Measurements from ENCODE around the gene ABLIM2. TPM values are rescaled to one million over a fixed set of nuclear protein-coding genes. Genes with fewer than 3 reads are reported as not detected.

Gene ABLIM2
- total RNA-seq, 3 donors from 2014 or later (not counting 1 experiment from before 2014, with no cell fraction given), result 0.71 to 2.8 (median 1.3) TPM

DNA sequence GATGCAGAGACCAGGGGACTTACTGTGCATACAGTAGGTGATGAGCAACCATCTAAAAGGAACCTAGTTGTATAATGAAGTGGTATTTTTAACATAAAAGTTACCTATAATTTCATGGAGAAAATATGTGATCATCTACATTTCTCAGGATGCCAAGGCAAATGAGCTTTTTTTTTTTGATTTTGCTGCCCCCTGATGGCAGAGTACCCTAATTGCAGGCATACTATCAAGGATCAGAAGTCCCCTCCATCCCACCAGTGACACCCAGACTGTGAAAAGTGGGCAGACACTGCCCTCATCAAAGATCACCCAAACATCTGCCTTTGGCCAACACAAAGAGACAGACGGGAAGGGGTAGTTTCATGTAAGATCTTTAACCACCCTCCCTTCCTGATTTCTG is 9.6 kb upstream of the ABLIM2 start:
- H3K4me1 Mint-ChIP-seq, result no peaks in the 10 kb centered on the region
- H3K9me3 ChIP-seq (ENCODE audit: control insufficient read depth, insufficient read depth, low read length), result peaks cover 8% of the 10 kb centered on the region
- H3K4me3 ChIP-seq (ENCODE audit: low read length), result no peak overlapping the region
- intact Hi-C loops (cut with micrococcal nuclease), result no loop called here
- peaks cover 0 to 8% of the 10 kb centered on the region in 2 donors for H3K27me3 Mint-ChIP-seq (ENCODE audit: low read depth in 2 of 2)
- WGBS (ENCODE audit: insufficient coverage), result no CpG with 5 or more reads among the region's 1 CpG
- TF ChIP-seq, protein P1, sequence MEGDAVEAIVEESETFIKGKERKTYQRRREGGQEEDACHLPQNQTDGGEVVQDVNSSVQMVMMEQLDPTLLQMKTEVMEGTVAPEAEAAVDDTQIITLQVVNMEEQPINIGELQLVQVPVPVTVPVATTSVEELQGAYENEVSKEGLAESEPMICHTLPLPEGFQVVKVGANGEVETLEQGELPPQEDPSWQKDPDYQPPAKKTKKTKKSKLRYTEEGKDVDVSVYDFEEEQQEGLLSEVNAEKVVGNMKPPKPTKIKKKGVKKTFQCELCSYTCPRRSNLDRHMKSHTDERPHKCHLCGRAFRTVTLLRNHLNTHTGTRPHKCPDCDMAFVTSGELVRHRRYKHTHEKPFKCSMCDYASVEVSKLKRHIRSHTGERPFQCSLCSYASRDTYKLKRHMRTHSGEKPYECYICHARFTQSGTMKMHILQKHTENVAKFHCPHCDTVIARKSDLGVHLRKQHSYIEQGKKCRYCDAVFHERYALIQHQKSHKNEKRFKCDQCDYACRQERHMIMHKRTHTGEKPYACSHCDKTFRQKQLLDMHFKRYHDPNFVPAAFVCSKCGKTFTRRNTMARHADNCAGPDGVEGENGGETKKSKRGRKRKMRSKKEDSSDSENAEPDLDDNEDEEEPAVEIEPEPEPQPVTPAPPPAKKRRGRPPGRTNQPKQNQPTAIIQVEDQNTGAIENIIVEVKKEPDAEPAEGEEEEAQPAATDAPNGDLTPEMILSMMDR (IDR thresholded peaks at IDR 0.05), result peak; percentile 37
- H3K36me3 Mint-ChIP-seq, result no peaks in the 10 kb centered on the region
- H3K27ac Mint-ChIP-seq, result no peak overlapping the region
- ATAC-seq (no peak), DNase-seq (no peak)
- no peaks in the 10 kb centered on the region for H3K36me3 ChIP-seq (ENCODE audit: control insufficient read depth, insufficient read depth, low read length)
- no peaks in the 10 kb centered on the region for H3K27me3 ChIP-seq (ENCODE audit: control insufficient read depth, insufficient read depth, low read length)
- H3K9me3 Mint-ChIP-seq, result peaks cover 0 to 3% of the 10 kb centered on the region in 2 donors
- H3K4me3 Mint-ChIP-seq, result no peak overlapping the region
- H3K4me1 ChIP-seq (ENCODE audit: control insufficient read depth, insufficient read depth, low read length), result peaks cover 8% of the 10 kb centered on the region
- no peak overlapping the region for H3K27ac ChIP-seq (ENCODE audit: low read length)

DNA sequence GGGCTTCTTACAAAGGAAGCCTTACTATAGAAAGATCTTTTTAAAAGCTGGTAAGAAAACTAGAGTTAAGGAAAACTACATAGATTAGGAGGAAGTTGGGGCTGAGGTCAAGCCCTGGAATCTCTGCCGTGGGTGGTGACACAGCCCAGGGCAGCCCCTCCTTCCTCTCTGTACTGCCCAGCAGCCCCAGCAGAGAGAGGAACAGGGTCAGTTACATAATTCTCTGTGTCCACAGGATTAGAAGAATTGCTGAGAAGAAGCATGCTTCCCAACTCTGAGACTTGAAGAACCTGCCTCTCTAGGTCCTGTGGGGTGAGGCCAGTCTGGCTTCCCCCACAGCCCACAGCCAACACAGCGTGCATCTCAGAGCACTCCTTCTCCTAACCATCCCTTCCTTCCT is 9.2 kb upstream of the ABLIM2 start:
- Mint-ChIP-seq H3K27me3 (ENCODE audit: low read depth in 2 of 2) (peaks cover 0 to 8% of the 10 kb centered on the region in 2 donors), H3K4me1 (no peaks in the 10 kb centered on the region), H3K9me3 (peaks cover 0 to 3% of the 10 kb centered on the region in 2 donors), H3K36me3 (no peaks in the 10 kb centered on the region), H3K27ac (no peak overlapping the region), H3K4me3 (no peak overlapping the region)
- ATAC-seq (peak in 1 of 3 donors; percentile 18), DNase-seq (no peak)
- H3K4me3 ChIP-seq (ENCODE audit: low read length), result no peak overlapping the region
- no peaks in the 10 kb centered on the region for H3K27me3 ChIP-seq (ENCODE audit: control insufficient read depth, insufficient read depth, low read length)
- peaks cover 8% of the 10 kb centered on the region for H3K4me1 ChIP-seq (ENCODE audit: control insufficient read depth, insufficient read depth, low read length)
- TF ChIP-seq, protein P1 (IDR thresholded peaks at IDR 0.05), result no peak
- H3K27ac ChIP-seq (ENCODE audit: low read length), result no peak overlapping the region
- intact Hi-C loops (cut with micrococcal nuclease), result no loop called here
- H3K9me3 ChIP-seq (ENCODE audit: control insufficient read depth, insufficient read depth, low read length), result peaks cover 8% of the 10 kb centered on the region
- 0% methylated on average over 2 of the region's 2 CpGs for WGBS (ENCODE audit: insufficient coverage)
- no peaks in the 10 kb centered on the region for H3K36me3 ChIP-seq (ENCODE audit: control insufficient read depth, insufficient read depth, low read length)

DNA sequence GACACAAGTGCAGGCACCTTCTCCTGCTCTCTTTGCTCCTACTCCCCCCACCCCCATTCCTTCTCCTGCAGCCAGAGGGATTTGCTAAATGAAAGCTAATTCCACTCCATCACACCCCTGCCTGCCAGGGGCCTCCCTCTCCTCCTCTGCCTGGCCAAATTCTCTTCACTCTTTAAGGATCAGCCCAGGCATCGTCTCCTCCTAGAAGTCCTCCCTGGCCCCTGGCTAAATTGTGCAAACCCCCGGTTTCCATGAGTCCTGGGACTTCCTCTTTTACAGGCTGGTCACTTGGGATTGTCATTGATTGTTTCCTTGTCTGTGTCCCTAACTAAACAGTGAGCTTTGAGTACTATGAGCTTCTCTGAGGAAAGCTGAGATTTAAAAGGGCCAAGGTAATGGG is 8.7 kb upstream of the ABLIM2 start:
- Histone ChIP-seq H3K27me3 (ENCODE audit: control insufficient read depth, insufficient read depth, low read length) (no peaks in the 10 kb centered on the region), H3K27ac (ENCODE audit: low read length) (no peak overlapping the region), H3K9me3 (ENCODE audit: control insufficient read depth, insufficient read depth, low read length) (peaks cover 8% of the 10 kb centered on the region), H3K36me3 (ENCODE audit: control insufficient read depth, insufficient read depth, low read length) (no peaks in the 10 kb centered on the region), H3K4me3 (ENCODE audit: low read length) (no peak overlapping the region), H3K4me1 (ENCODE audit: control insufficient read depth, insufficient read depth, low read length) (peaks cover 4% of the 10 kb centered on the region)
- Mint-ChIP-seq H3K9me3 (peaks cover 0 to 3% of the 10 kb centered on the region in 2 donors), H3K36me3 (no peaks in the 10 kb centered on the region), H3K27me3 (ENCODE audit: low read depth in 2 of 2) (peaks cover 0 to 8% of the 10 kb centered on the region in 2 donors), H3K4me3 (no peak overlapping the region), H3K27ac (no peak overlapping the region), H3K4me1 (no peaks in the 10 kb centered on the region)
- intact Hi-C loops (cut with micrococcal nuclease), result no loop called here
- TF ChIP-seq, protein P1 (IDR thresholded peaks at IDR 0.05), result no peak
- DNase-seq (no peak), ATAC-seq (no peak)
- 46% methylated on average over 2 of the region's 2 CpGs for WGBS (ENCODE audit: insufficient coverage)

DNA sequence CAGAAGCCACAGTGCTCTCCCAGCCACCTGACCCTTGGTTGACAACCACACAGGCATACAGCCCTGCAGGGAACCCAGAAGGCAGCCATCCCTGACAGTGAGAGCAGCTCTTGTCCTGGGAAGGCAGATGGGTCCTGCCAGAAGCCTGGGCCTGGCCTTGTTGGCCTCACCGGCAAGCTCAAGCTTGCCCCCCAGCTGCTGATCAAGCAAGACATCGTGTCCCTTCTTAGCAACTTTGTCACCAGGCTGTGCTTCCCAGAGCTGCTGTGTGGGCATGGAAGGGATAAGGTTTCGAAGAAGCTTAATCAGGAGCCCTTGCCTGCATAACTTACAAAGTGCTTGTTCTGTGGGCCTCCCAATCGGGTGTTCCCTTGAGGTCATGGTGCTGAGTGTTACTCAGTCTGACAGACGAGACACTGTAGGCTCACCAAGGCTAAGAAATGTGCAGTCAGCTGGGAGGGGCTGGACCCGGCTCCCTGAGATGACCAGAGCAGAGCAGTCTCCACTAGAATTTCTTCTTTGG is 6.8 kb upstream of the ABLIM2 start:
- no peak overlapping the region for H3K4me3 ChIP-seq (ENCODE audit: low read length)
- H3K27ac ChIP-seq (ENCODE audit: low read length), result no peak overlapping the region
- H3K27me3 Mint-ChIP-seq (ENCODE audit: low read depth in 2 of 2), result peaks cover 0 to 3% of the 10 kb centered on the region in 2 donors
- H3K36me3 ChIP-seq (ENCODE audit: control insufficient read depth, insufficient read depth, low read length), result no peaks in the 10 kb centered on the region
- H3K27me3 ChIP-seq (ENCODE audit: control insufficient read depth, insufficient read depth, low read length), result no peaks in the 10 kb centered on the region
- TF ChIP-seq, protein P1 (IDR thresholded peaks at IDR 0.05), result no peak
- H3K9me3 Mint-ChIP-seq, result peaks cover 0 to 3% of the 10 kb centered on the region in 2 donors
- 86% methylated on average over 6 of the region's 6 CpGs for WGBS (ENCODE audit: insufficient coverage)
- no peak for ATAC-seq
- H3K4me3 Mint-ChIP-seq, result no peak overlapping the region
- DNase-seq, result no peak
- H3K4me1 ChIP-seq (ENCODE audit: control insufficient read depth, insufficient read depth, low read length), result no peaks in the 10 kb centered on the region
- no peak overlapping the region for H3K27ac Mint-ChIP-seq
- no peaks in the 10 kb centered on the region for H3K36me3 Mint-ChIP-seq
- no peaks in the 10 kb centered on the region for H3K4me1 Mint-ChIP-seq
- peaks cover 8% of the 10 kb centered on the region for H3K9me3 ChIP-seq (ENCODE audit: control insufficient read depth, insufficient read depth, low read length)
- intact Hi-C loops (cut with micrococcal nuclease), result no loop called here
